Measurements from ENCODE around the gene PDE6B. TPM values are rescaled to one million over a fixed set of nuclear protein-coding genes. Genes with fewer than 3 reads are reported as not detected.

The PDE6B gene
- total RNA-seq, 1 donor = under 0.01 TPM

GRCh38 chr4:610411-611261 is 14.7 kb upstream of the PDE6B start:
- TF ChIP-seq, protein P1, sequence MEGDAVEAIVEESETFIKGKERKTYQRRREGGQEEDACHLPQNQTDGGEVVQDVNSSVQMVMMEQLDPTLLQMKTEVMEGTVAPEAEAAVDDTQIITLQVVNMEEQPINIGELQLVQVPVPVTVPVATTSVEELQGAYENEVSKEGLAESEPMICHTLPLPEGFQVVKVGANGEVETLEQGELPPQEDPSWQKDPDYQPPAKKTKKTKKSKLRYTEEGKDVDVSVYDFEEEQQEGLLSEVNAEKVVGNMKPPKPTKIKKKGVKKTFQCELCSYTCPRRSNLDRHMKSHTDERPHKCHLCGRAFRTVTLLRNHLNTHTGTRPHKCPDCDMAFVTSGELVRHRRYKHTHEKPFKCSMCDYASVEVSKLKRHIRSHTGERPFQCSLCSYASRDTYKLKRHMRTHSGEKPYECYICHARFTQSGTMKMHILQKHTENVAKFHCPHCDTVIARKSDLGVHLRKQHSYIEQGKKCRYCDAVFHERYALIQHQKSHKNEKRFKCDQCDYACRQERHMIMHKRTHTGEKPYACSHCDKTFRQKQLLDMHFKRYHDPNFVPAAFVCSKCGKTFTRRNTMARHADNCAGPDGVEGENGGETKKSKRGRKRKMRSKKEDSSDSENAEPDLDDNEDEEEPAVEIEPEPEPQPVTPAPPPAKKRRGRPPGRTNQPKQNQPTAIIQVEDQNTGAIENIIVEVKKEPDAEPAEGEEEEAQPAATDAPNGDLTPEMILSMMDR (IDR thresholded peaks at IDR 0.05; ENCODE audit: insufficient read depth, low read depth, low read length) = no peak
- peak; percentile 26 for DNase-seq (ENCODE audit: low read depth)
- H3K4me3 ChIP-seq (ENCODE audit: low read depth, low read length) = no peak overlapping the region

DNA sequence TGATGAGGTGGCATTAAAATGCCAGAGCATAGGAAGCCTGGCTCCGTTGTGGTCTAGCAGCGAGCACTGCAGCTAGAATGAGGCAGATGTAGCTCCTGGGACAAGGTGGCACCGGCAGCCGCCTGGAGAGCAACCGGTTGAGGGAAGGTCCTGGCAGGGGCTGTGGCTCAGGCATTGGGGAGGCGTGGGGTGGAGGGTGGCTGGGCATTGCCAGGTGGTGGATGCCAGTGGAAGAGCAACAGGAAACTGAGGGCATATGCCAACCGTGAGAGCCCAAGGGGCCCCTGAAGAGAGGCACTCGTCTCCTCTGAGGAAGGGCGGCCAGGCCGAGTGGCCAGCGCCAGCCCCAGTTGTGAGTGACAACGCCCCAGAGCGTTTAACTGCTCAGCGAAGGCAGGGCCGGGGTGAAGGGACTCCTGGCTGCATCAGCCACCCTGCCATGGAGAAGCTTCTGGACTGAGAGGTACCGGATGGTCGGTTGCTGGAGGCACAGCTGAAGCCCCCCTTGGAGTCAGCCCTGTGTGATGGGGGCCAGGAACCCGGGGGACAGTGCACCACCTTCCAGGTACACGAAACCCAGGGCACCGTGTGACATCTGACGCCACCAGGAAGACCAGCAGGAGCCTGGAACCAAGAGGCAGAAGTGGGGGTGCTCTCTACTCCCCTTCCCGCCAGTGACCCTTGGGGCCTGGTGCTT is 13.2 kb upstream of the PDE6B start:
- DNase-seq (ENCODE audit: low read depth) = no peak
- H3K4me3 ChIP-seq (ENCODE audit: low read depth, low read length) = no peak overlapping the region
- TF ChIP-seq, protein P1 (IDR thresholded peaks at IDR 0.05; ENCODE audit: insufficient read depth, low read depth, low read length) = no peak

- H3K4me3 ChIP-seq (ENCODE audit: low read depth, low read length) = no peak overlapping the region
- DNase-seq (ENCODE audit: low read depth) = no peak
- TF ChIP-seq, protein P1 (IDR thresholded peaks at IDR 0.05; ENCODE audit: insufficient read depth, low read depth, low read length) = no peak
Measured at GRCh38 chr4:612749-613125, 12.6 kb upstream of the PDE6B start.

- TF ChIP-seq, protein P1 (IDR thresholded peaks at IDR 0.05; ENCODE audit: insufficient read depth, low read depth, low read length) = no peak
- DNase-seq (ENCODE audit: low read depth) = no peak
- H3K4me3 ChIP-seq (ENCODE audit: low read depth, low read length) = no peak overlapping the region
Measured at GRCh38 chr4:613126-613525, 12.2 kb upstream of the PDE6B start.

- DNase-seq (ENCODE audit: low read depth) = no peak
- TF ChIP-seq, protein P1 (IDR thresholded peaks at IDR 0.05; ENCODE audit: insufficient read depth, low read depth, low read length) = no peak
- H3K4me3 ChIP-seq (ENCODE audit: low read depth, low read length) = no peak overlapping the region
Measured at GRCh38 chr4:616091-616490, 9.3 kb upstream of the PDE6B start.

DNA sequence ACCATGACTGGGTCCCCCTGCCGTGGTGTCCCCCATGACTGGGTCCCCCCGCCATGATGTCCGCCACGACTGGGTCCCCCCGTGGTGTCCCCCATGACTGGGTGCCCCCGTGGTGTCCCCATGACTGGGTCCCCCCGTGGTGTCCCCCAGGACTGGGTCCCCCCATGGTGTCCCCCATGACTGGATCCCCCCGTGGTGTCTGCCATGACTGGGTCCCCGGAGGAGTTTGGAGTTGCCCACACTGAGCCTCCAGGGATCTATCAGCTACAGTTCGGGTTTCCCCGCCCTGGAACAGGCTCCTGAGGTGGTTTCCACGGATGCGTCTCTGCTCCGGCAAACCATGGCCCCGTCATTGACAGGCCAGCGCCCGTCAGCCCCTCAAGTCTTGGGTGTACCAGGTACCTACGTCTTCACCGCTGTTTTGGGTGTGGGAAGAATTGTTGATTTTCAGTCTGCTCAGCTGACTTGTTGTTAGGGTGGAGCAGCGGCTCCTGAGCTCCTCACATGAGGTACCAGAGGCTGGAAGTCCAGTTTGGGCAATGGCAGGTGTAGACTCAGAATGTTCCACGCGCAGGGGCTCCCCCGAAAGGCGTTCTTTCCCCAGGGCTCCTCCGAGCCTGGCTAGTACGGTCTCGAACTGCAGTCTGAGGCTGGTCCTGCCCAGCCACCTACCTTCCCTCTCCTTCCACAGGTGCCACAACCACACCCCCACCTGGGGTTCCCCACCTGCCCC is 8.3 kb upstream of the PDE6B start:
- no peak overlapping the region for H3K4me3 ChIP-seq (ENCODE audit: low read depth, low read length)
- TF ChIP-seq, protein P1 (IDR thresholded peaks at IDR 0.05; ENCODE audit: insufficient read depth, low read depth, low read length) = no peak
- DNase-seq (ENCODE audit: low read depth) = no peak

Data from fibroblast of villous mesenchyme (primary cell).